Measurements from ENCODE around the gene ACBD4.

Gene ACBD4

DNA sequence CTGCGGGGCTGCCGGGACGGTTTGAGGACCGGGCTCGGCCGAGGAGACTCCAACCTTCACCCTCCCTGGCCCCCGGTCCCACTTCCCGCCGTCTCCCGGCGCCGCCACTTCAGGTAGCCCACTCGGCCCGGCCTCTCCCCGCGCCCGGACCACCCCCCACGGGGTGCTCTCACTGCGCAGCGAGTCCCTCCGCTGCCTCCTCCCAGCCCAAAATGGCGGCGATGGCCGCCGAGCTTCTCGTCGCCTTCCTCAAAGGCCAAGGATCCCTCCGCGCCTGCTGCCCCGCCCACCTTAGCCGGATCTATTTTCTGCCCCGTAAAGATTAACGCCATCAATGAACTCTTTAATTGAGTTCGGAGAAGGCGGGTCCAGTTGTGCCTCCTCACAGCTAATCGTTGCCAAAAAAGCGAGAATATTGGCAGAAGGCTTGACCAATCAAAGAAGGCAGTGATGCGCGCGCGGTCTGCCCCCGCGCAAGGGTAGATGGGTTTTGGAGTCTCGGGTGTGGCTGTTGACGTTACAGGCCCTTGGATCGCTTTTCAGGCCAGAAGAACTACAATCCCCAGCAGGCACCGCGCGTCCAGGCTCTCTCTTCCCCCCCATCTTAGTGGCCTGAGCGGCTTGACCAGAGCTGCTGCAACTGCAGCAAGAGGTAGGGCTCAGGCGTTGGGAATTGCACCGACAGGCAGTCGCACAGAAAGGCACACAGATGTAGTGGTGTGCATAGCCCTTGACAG, 26.0 kb downstream of the ACBD4 start, which contains the start of gene HEXIM2:
TSS of gene HEXIM2 (plus strand) at position 588 of the 737 bp plus-strand sequence. CDS start 919 bp downstream, outside the sequence.
- DNase-seq, result peak; percentile 100

- DNase-seq, result no peak
Observed at GRCh38 chr17:45162025-45162687, 26.7 kb downstream of the ACBD4 start.

DNA sequence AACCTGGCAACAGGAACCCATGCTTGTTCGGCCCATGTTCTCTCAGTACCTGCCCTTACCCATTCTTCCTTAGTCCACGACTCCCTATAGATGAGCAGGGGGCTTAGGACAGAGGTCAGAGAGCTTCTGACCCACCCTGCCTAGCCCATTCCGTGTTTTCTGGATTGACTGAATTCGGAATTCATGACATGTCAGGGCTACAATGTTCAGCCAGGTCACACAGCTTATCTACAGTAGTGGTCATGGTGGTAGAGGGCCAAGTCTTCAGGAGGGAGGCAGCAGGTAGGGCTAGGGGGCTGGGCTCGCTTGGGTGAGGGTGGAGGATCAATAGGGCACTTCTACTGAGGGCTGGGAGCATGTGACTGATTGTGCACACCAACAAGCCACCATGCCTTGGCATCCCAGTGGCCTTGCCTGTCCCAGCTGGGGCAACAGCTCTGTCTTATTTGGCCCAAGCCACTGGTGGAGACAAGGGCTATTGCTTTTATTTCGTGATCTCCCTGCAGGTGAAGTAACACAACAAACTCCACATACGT, 29.3 kb downstream of the ACBD4 start:
- no peak for DNase-seq

GRCh38 chr17:45168991-45169752, 33.7 kb downstream of the ACBD4 start:
- no peak for DNase-seq

GRCh38 chr17:45170280-45170930, 34.9 kb downstream of the ACBD4 start:
- peak; percentile 19 for DNase-seq

GRCh38 chr17:45170931-45171337, 35.4 kb downstream of the ACBD4 start:
- no peak for DNase-seq

DNA sequence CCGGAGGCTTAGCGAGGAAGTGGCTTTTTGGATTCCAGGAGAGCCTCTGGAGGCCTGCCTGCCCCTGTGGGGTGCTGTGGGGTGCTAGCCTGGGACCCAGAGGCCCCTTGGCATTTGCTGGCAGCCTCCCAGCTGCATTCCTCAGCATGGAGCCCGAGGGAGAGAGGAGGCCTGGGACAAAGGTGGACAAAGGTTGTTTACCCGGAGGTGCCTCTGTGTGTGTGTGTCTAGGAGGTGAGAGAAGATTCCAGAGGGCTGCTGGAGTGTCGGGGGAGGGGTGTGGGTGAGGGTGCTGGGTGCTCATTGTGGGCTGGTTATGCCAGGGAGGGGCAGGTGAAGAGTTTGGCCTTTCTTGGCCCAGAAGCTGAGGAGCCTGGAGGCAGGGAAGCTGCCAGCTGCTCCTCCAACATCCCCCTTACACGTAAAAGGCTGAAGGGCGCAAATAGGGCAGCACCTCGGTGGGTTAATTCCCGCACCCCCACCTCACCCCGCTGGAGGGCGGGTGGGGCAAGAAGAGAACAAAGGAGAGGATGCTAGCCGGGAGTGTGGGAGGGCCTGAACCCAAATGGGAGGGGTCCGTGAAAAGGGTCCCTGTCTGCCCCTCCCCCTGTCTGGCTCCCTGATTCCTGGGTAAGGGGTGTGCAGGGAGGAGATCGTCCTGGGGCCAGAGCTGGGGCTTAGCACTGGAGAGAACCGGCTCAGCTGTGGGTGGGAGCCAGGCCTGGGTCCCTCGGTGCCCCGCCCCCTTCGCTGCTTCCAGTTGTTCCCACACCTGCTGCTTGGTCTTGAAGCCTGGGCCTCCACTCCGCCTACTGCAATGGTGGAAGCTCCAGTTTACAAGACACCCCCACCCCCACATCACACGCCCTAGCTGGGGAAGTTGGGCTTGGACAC, 36.1 kb downstream of the ACBD4 start:
- no peak for DNase-seq

DNA sequence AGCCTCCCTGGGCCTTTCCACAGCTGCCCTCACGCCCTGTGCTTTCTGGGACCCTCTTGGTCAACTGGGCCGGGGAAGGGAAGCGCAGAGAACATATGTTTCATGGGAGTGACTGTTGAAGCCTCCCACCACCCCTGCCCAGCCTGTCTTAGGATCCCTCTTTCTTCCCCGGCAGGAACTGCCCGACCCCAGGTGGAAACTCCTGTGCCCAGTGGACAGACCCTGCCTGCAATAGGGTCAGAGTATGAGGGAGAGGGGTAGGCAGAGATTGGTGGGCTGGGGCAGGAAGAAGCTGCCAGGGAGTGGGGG, 36.7 kb downstream of the ACBD4 start:
- no peak for DNase-seq

DNA sequence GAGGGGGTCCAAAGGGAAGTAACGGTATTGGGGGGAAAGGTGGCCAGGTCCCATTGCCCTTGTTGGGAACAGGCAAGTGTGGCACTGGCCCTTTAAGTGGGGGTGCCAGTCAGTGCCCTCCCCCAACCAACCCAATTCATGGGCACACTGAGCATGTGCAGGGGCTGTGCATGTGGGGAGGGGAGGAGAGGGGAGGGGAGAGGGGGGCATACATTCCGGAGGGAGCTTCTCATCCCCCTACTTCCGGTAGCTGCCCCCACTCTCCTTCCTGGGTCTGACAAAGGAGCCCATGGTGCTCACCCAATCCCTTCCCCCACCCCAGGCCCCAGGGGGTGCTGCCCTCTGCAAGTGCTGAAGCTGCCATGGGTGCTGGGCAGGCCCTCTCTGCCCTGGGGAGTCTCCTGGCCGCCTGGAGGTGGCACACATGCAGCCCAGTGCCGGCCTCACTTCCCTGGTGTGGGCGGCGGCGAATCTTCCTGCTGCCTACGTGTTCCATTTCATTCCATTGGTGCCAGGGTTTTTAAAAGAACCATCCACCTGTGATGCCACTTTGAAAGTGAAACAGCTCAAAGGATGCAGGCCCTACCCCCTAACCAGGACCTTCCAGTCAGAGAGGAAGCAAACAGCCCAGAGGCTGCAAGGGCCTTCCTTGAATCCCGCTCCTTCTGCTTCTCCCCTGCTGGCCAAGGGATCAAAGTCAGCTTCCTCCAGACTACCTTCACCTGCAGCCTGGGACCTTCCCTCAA, 37.2 kb downstream of the ACBD4 start:
- peak; percentile 58 for DNase-seq

GRCh38 chr17:45175759-45176115, 40.2 kb downstream of the ACBD4 start:
- DNase-seq, result no peak

GRCh38 chr17:45177563-45177962, 42.1 kb downstream of the ACBD4 start:
- no peak for DNase-seq

- DNase-seq, result no peak
Observed at GRCh38 chr17:45184144-45184543, 48.7 kb downstream of the ACBD4 start.

DNA sequence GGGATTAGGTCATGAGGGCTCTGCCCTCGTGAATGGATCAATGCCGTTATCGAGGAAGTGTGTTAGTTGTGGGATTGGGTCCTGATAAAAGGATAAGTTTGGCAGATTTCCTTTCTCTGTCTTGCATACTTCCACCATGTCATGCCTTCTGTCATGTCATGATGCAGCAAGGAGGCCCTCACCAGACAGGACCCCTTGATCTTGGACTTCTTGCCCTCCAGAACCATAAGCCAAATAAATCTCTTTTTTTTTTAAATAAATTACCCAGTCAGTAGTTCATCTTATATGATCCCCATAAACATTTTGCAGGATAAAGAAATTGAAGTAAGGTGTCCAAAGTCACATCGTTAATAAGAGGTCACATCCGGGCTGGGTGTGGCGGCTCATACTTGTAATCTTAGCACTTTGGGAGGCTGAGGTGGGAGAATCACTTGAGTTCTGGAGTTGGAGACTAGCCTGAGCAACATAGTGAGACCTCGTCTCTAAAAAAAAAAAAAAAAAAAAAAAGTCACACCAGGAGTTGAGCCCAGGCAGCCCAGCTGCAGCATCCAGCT, 51.4 kb downstream of the ACBD4 start:
- no peak for DNase-seq

- no peak for DNase-seq
Observed at GRCh38 chr17:45189009-45189408, 53.5 kb downstream of the ACBD4 start.

- no peak for DNase-seq
Observed at GRCh38 chr17:45190503-45191255, 55.2 kb downstream of the ACBD4 start.
